HEK293 (cell line): ENCODE data around the gene CREBL2.

Source experiments
- CTCF ChIA-PET: fragments of 350-600 bp; formaldehyde crosslinking; extraction: SDS; loops from one replicate; lab custom pipeline; 2021; ENCODE audit warnings: antibody characterized with exemption; lab: Yijun Ruan, JAX
- POLR2A ChIA-PET: fragments of 300-600 bp; formaldehyde crosslinking; extraction: SDS; loops from one replicate; lab custom pipeline; 2020; ENCODE audit warnings: antibody characterized with exemption, inconsistent platforms; lab: Yijun Ruan, JAX
- H3K27ac ChIP-seq: fragments of 200-500 bp; sonication (Bioruptor generic); 2 replicates; pipeline ENCODE4 v1.5.1; 2014; ENCODE audit warnings: low read depth, low read length, control low read depth, inconsistent platforms; ENCODE audit errors: extremely low read depth
- H3K36me3 ChIP-seq, 2 experiments: fragments of 200-500 bp in 1 of 2; sonication (Bioruptor generic) in 1 of 2; 1 replicate in 1 of 2; 2 replicates in 1 of 2; pipeline ENCODE4 v1.5.1; 2014 to 2017; ENCODE audit warnings: inconsistent platforms in 2 of 2, low read length in 2 of 2; ENCODE audit not compliant: control insufficient read depth in 2 of 2, insufficient read depth in 1 of 2
- H3K4me1 ChIP-seq: fragments of 200-500 bp; sonication (Bioruptor generic); 2 replicates; pipeline ENCODE4 v1.5.1; 2014; ENCODE audit warnings: mild to moderate bottlenecking, low read length, inconsistent platforms; ENCODE audit not compliant: control insufficient read depth, insufficient read depth
- H3K4me3 ChIP-seq: 2 replicates; pipeline ENCODE4 v1.5.1; 2011; ENCODE audit warnings: low read depth, mild to moderate bottlenecking, control low read depth, low read length, moderate library complexity
- H3K9me3 ChIP-seq: fragments of 200-500 bp; sonication (Bioruptor generic); 2 replicates; pipeline ENCODE4 v1.5.1; 2014; ENCODE audit warnings: low read depth, low read length, inconsistent platforms; ENCODE audit not compliant: control insufficient read depth, insufficient read depth
- FEZF1 ChIP-seq: fragments of 450-650 bp; formaldehyde crosslinking; IDR thresholded peaks from 2 replicates; pipeline ENCODE4 v1.5.1; 2016; ENCODE audit warnings: missing biosample characterization, missing genetic modification characterization
- HOXA7 ChIP-seq: sonication (generic); formaldehyde crosslinking; IDR thresholded peaks from 2 replicates; pipeline ENCODE4 v1.8.1; 2022; ENCODE audit warnings: missing genetic modification reagents, borderline replicate concordance
- REPIN1 ChIP-seq: fragments of 450-650 bp; formaldehyde crosslinking; IDR thresholded peaks from 2 replicates; pipeline ENCODE4 v1.5.1; 2017; ENCODE audit warnings: missing biosample characterization, missing genetic modification characterization, low read depth
- SALL2 ChIP-seq: fragments of 450-650 bp; formaldehyde crosslinking; IDR thresholded peaks from 2 replicates; pipeline ENCODE4 v1.5.0; 2017; ENCODE audit warnings: missing biosample characterization, mild to moderate bottlenecking, missing genetic modification characterization, borderline replicate concordance
- SCRT2 ChIP-seq: fragments of 450-650 bp; formaldehyde crosslinking; IDR thresholded peaks from 2 replicates; pipeline ENCODE4 v1.5.1; 2016; ENCODE audit warnings: missing biosample characterization, missing genetic modification characterization
- SETDB1 ChIP-seq: IDR thresholded peaks from one replicate; pipeline ENCODE4 v1.6.1; 2017; ENCODE audit warnings: mild to moderate bottlenecking, low read length, moderate library complexity, mixed read lengths; ENCODE audit not compliant: insufficient read length
- SP7 ChIP-seq: fragments of 450-650 bp; formaldehyde crosslinking; IDR thresholded peaks from 2 replicates; pipeline ENCODE4 v1.5.1; 2016; ENCODE audit warnings: missing biosample characterization, missing genetic modification characterization
- WT1 ChIP-seq: fragments of 450-650 bp; formaldehyde crosslinking; IDR thresholded peaks from 2 replicates; pipeline ENCODE4 v1.5.1; 2016; ENCODE audit warnings: missing biosample characterization, missing genetic modification characterization
- ZBTB17 ChIP-seq: fragments of 450-650 bp; formaldehyde crosslinking; IDR thresholded peaks from 2 replicates; pipeline ENCODE4 v1.5.1; 2016; ENCODE audit warnings: missing biosample characterization, missing genetic modification characterization
- ZBTB7A ChIP-seq: fragments of 450-650 bp; formaldehyde crosslinking; IDR thresholded peaks from 2 replicates; pipeline ENCODE4 v1.5.1; 2016; ENCODE audit warnings: low read depth, missing biosample characterization, missing genetic modification characterization
- ZIC2 ChIP-seq: fragments of 450-650 bp; formaldehyde crosslinking; IDR thresholded peaks from 2 replicates; pipeline ENCODE4 v1.5.1; 2016; ENCODE audit warnings: missing biosample characterization, missing genetic modification characterization
- ZNF169 ChIP-seq: fragments of 450-650 bp; formaldehyde crosslinking; IDR thresholded peaks from 2 replicates; pipeline ENCODE4 v1.5.1; 2016; ENCODE audit warnings: missing biosample characterization, missing genetic modification characterization
- ZNF174 ChIP-seq: fragments of 450-650 bp; formaldehyde crosslinking; IDR thresholded peaks from 2 replicates; pipeline ENCODE4 v1.5.0; 2017; ENCODE audit warnings: missing biosample characterization, mild to moderate bottlenecking, missing genetic modification characterization
- ZNF175 ChIP-seq: fragments of 450-650 bp; formaldehyde crosslinking; IDR thresholded peaks from 2 replicates; pipeline ENCODE4 v1.5.1; 2016; ENCODE audit warnings: missing biosample characterization, missing genetic modification characterization
- ZNF23 ChIP-seq: fragments of 450-650 bp; formaldehyde crosslinking; IDR thresholded peaks from 2 replicates; pipeline ENCODE4 v1.5.1; 2016; ENCODE audit warnings: missing biosample characterization, missing genetic modification characterization, borderline replicate concordance
- ZNF266 ChIP-seq: fragments of 450-650 bp; formaldehyde crosslinking; IDR thresholded peaks from 2 replicates; pipeline ENCODE4 v1.5.1; 2016; ENCODE audit warnings: missing biosample characterization, missing genetic modification characterization, low read depth
- ZNF292 ChIP-seq: fragments of 450-650 bp; formaldehyde crosslinking; IDR thresholded peaks from 2 replicates; pipeline ENCODE4 v1.5.1; 2016; ENCODE audit warnings: low read depth, missing biosample characterization, missing genetic modification characterization, borderline replicate concordance
- ZNF302 ChIP-seq: fragments of 450-650 bp; formaldehyde crosslinking; IDR thresholded peaks from 2 replicates; pipeline ENCODE4 v1.5.1; 2016; ENCODE audit warnings: missing biosample characterization, missing genetic modification characterization, low read depth
- ZNF341 ChIP-seq: fragments of 450-650 bp; formaldehyde crosslinking; IDR thresholded peaks from 2 replicates; pipeline ENCODE4; 2016; ENCODE audit warnings: low read depth, missing biosample characterization, missing genetic modification characterization
- ZNF350 ChIP-seq: fragments of 450-650 bp; formaldehyde crosslinking; IDR thresholded peaks from 2 replicates; pipeline ENCODE4 v1.5.0; 2017; ENCODE audit warnings: missing biosample characterization, mild to moderate bottlenecking, missing genetic modification characterization
- ZNF473 ChIP-seq: fragments of 450-650 bp; formaldehyde crosslinking; IDR thresholded peaks from 2 replicates; pipeline ENCODE4 v1.5.1; 2017; ENCODE audit warnings: missing biosample characterization, missing genetic modification characterization
- ZNF529 ChIP-seq: fragments of 450-650 bp; formaldehyde crosslinking; IDR thresholded peaks from 2 replicates; pipeline ENCODE4 v1.5.1; 2017; ENCODE audit warnings: missing genetic modification characterization, missing biosample characterization; ENCODE audit not compliant: insufficient replicate concordance
- ZNF549 ChIP-seq: fragments of 450-650 bp; IDR thresholded peaks from 2 replicates; pipeline ENCODE4 v1.5.1; 2018; ENCODE audit warnings: missing biosample characterization, missing genetic modification characterization, mild to moderate bottlenecking, inconsistent platforms, moderate library complexity
- ZNF558 ChIP-seq: fragments of 450-650 bp; formaldehyde crosslinking; IDR thresholded peaks from 2 replicates; pipeline ENCODE4 v1.5.1; 2016; ENCODE audit warnings: missing biosample characterization, missing genetic modification characterization
- ZNF561 ChIP-seq: fragments of 450-650 bp; IDR thresholded peaks from 2 replicates; pipeline ENCODE4 v1.5.1; 2018; ENCODE audit warnings: missing biosample characterization, missing genetic modification characterization, borderline replicate concordance
- ZNF610 ChIP-seq: fragments of 450-650 bp; formaldehyde crosslinking; IDR thresholded peaks from 2 replicates; pipeline ENCODE4 v1.5.1; 2016; ENCODE audit warnings: missing biosample characterization, missing genetic modification characterization, borderline replicate concordance
- ZNF701 ChIP-seq: fragments of 450-650 bp; formaldehyde crosslinking; IDR thresholded peaks from 2 replicates; pipeline ENCODE4 v1.5.1; 2016; ENCODE audit warnings: missing biosample characterization, missing genetic modification characterization
- ZNF76 ChIP-seq: fragments of 450-650 bp; formaldehyde crosslinking; IDR thresholded peaks from 2 replicates; pipeline ENCODE4; 2016; ENCODE audit warnings: low read depth, missing biosample characterization, missing genetic modification characterization, borderline replicate concordance
- ZNF785 ChIP-seq: fragments of 450-650 bp; formaldehyde crosslinking; IDR thresholded peaks from 2 replicates; pipeline ENCODE4 v1.5.1; 2016; ENCODE audit warnings: missing biosample characterization, missing genetic modification characterization
- ZNF830 ChIP-seq: fragments of 450-650 bp; IDR thresholded peaks from 2 replicates; pipeline ENCODE4 v1.5.0; 2018; ENCODE audit warnings: missing biosample characterization, missing genetic modification characterization, low read depth, mild to moderate bottlenecking, moderate library complexity
- TF ChIP-seq, protein P1 (sequence below): fragments of 450-650 bp; formaldehyde crosslinking; optimal IDR thresholded peaks from 2 replicates; pipeline ENCODE3; 2016; ENCODE audit warnings: missing biosample characterization, mild to moderate bottlenecking, missing genetic modification characterization
- TF ChIP-seq, protein P2 (sequence below): fragments of 450-650 bp; formaldehyde crosslinking; IDR thresholded peaks from 2 replicates; pipeline ENCODE4 v1.5.1; 2016; ENCODE audit warnings: missing biosample characterization, missing genetic modification characterization
- TF ChIP-seq, protein P3 (sequence below): fragments of 450-650 bp; formaldehyde crosslinking; IDR thresholded peaks from 2 replicates; pipeline ENCODE4 v1.5.1; 2017; ENCODE audit warnings: missing biosample characterization, missing genetic modification characterization
- TF ChIP-seq, protein P4 (sequence below): fragments of 450-650 bp; formaldehyde crosslinking; IDR thresholded peaks from 2 replicates; pipeline ENCODE4 v1.5.1; 2016; ENCODE audit warnings: missing biosample characterization, missing genetic modification characterization

Gene CREBL2, protein sequence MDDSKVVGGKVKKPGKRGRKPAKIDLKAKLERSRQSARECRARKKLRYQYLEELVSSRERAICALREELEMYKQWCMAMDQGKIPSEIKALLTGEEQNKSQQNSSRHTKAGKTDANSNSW

DNA sequence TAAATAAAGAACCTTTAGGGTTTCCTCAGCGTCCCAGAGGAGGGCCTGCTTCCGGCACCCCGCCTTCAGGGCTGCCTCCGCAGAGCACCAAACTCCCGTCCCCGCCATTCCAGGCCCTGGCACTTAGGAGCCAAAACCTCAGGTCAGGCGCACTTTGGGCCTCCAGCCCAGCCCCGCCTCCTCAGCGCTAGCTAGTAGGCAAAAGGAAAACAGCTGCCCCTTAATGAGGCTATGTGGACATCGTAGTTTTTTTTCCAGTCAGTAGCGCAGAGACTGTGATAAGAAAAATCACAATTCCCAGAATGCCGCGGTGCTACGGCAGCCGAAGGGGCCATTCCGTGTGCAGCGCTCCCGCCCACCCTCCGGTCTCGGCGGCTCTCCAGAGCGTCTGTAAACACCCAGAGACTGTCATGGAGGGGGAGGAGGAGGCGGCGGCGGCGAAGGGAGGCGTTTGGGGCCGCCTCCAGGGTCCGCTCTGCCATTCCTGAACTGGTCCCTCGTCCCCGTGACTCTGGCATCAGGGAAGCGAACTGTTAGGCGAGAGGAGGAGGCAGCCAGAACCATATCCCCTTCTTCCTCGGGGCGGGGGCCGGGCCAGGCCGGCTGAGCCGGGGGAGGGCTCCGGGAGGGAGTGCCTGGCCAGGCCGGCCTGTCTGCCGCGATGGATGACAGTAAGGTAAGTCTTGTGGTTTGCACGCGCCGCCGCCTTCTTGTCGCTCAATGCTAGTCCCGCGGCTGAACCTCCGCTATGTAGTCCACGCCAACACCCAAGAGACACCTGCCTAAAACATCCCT lies at the start of gene CREBL2:
CREBL2 (plus strand) TSS at position 365 of the 795 bp plus-strand sequence; CDS start at position 662, 297 bp downstream.
- ChIA-PET POLR2A (interaction anchor here (0.6 to 1.2 kb wide), 6 partner anchors 17 to 344 kb away, joined by 3 to 4 read pairs (median 3); no protein-coding TSS in a partner anchor), CTCF (interaction anchor here (0.8 kb wide), 1 partner anchor 43 kb away, joined by 4 read pairs; no protein-coding TSS in a partner anchor)
- Histone ChIP-seq H3K9me3 (no peaks in the 10 kb centered on the region), H3K4me1 (peaks cover 5% of the 10 kb centered on the region), H3K27ac (peak within 1 kb of the TSS; percentile 90), H3K36me3 (peaks cover 4 to 10% of the 10 kb centered on the region in 2 experiments; a peak in 2 of 3 replicates), H3K4me3 (peak within 1 kb of the TSS; percentile 91)
- no peak for TF ChIP-seq ZNF169 (tag by site-specific recombination)
- TF ChIP-seq WT1 (tag by site-specific recombination) = peak; percentile 61; the same call in 1 of the 2 replicates
- TF ChIP-seq ZNF610 = peak; percentile 94
- TF ChIP-seq ZNF529 (tag by site-specific recombination) = no peak
- TF ChIP-seq ZNF341 (tag by site-specific recombination) = peak; percentile 95
- no peak for TF ChIP-seq ZNF302 (tag by site-specific recombination)
- TF ChIP-seq ZNF701 = no peak
- peak; percentile 17; the same call in 1 of the 2 replicates for TF ChIP-seq ZIC2 (tag by site-specific recombination)
- TF ChIP-seq SETDB1 = no peak
- peak; percentile 94 for TF ChIP-seq ZNF561 (tag by site-specific recombination)
- TF ChIP-seq ZBTB17 (tag by site-specific recombination) = peak; percentile 98
- no peak for TF ChIP-seq ZNF350
- no peak for TF ChIP-seq ZNF266 (tag by site-specific recombination)
- peak; percentile 70; the same call in 1 of the 2 replicates for TF ChIP-seq ZNF558 (tag by site-specific recombination)
- no peak for TF ChIP-seq ZNF549 (tag by site-specific recombination)
- TF ChIP-seq SP7 = peak; percentile 92
- TF ChIP-seq, protein P1, sequence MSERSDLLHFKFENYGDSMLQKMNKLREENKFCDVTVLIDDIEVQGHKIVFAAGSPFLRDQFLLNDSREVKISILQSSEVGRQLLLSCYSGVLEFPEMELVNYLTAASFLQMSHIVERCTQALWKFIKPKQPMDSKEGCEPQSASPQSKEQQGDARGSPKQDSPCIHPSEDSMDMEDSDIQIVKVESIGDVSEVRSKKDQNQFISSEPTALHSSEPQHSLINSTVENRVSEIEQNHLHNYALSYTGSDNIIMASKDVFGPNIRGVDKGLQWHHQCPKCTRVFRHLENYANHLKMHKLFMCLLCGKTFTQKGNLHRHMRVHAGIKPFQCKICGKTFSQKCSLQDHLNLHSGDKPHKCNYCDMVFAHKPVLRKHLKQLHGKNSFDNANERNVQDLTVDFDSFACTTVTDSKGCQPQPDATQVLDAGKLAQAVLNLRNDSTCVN = peak; percentile 68
- no peak for TF ChIP-seq ZNF174 (tag by site-specific recombination)
- TF ChIP-seq, protein P2, sequence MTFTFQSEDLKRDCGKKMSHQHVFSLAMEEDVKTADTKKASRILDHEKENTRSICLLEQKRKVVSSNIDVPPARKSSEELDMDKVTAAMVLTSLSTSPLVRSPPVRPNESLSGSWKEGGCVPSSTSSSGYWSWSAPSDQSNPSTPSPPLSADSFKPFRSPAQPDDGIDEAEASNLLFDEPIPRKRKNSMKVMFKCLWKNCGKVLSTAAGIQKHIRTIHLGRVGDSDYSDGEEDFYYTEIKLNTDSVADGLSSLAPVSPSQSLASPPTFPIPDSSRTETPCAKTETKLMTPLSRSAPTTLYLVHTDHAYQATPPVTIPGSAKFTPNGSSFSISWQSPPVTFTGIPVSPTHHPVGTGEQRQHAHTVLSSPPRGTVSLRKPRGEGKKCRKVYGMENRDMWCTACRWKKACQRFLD = no peak
- no peak for TF ChIP-seq ZNF785 (tag by site-specific recombination)
- TF ChIP-seq ZBTB7A (tag by site-specific recombination) = peak; percentile 65
- TF ChIP-seq ZNF175 (tag by site-specific recombination) = no peak
- TF ChIP-seq ZNF830 (tag by site-specific recombination) = no peak
- TF ChIP-seq HOXA7 = no peak
- TF ChIP-seq ZNF23 (tag by site-specific recombination) = no peak
- TF ChIP-seq FEZF1 (tag by site-specific recombination) = peak; percentile 63
- TF ChIP-seq SALL2 (tag by site-specific recombination) = no peak
- TF ChIP-seq, protein P3, sequence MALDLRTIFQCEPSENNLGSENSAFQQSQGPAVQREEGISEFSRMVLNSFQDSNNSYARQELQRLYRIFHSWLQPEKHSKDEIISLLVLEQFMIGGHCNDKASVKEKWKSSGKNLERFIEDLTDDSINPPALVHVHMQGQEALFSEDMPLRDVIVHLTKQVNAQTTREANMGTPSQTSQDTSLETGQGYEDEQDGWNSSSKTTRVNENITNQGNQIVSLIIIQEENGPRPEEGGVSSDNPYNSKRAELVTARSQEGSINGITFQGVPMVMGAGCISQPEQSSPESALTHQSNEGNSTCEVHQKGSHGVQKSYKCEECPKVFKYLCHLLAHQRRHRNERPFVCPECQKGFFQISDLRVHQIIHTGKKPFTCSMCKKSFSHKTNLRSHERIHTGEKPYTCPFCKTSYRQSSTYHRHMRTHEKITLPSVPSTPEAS (tag by site-specific recombination) = peak; percentile 30; the same call in 1 of the 2 replicates
- TF ChIP-seq ZNF473 (tag by site-specific recombination) = no peak
- TF ChIP-seq SCRT2 (tag by site-specific recombination) = no peak; the same call in 1 of the 2 replicates
- TF ChIP-seq REPIN1 (tag by site-specific recombination) = no peak; the same call in 1 of the 2 replicates
- no peak for TF ChIP-seq ZNF292 (tag by site-specific recombination)
- peak; percentile 95 for TF ChIP-seq ZNF76 (tag by site-specific recombination)
- TF ChIP-seq, protein P4, sequence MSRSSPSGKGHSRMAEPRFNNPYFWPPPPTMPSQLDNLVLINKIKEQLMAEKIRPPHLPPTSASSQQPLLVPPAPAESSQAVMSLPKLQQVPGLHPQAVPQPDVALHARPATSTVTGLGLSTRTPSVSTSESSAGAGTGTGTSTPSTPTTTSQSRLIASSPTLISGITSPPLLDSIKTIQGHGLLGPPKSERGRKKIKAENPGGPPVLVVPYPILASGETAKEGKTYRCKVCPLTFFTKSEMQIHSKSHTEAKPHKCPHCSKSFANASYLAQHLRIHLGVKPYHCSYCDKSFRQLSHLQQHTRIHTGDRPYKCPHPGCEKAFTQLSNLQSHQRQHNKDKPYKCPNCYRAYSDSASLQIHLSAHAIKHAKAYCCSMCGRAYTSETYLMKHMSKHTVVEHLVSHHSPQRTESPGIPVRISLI (tag by site-specific recombination) = peak; percentile 100
